Measurements from ENCODE around the gene CALHM6.

CALHM6 gene

DNA sequence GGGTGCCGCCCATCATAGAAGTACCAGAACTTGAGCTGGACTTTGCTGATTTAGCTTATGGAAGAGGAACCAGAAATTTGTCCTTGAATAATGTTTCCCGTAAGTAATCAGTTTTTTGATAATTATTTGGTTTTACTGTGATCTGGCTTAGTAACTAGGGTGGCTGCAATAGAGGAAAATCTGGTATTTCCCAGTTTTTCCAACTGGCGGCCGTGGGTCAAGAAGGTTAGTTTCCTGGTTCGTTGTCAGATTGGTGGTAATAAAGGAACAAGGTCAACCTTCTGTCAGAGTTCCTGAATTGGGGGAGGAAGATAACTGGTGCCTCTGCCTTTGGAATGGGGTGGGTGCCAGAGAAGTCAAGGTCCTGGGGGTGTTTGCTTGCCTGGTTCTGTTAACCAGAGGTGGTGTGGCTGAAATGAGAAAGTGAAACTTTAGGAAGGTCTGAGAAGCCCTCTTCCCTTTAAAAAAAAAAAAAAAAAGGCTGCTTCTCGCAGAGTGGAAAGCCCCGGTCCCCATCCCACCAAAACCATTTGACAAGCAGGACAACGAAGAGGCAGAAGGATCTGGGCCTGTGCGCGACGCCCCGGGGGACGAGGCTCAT is at the start of gene CALHM6:
CALHM6 (plus strand) TSS at position 45 of the 601 bp plus-strand sequence; CDS start at position 600, 555 bp downstream.
- no peak for DNase-seq

GRCh38 chr6:116412270-116412669 is 48.9 kb upstream of the CALHM6 start:
- peak; percentile 48 for DNase-seq

DNA sequence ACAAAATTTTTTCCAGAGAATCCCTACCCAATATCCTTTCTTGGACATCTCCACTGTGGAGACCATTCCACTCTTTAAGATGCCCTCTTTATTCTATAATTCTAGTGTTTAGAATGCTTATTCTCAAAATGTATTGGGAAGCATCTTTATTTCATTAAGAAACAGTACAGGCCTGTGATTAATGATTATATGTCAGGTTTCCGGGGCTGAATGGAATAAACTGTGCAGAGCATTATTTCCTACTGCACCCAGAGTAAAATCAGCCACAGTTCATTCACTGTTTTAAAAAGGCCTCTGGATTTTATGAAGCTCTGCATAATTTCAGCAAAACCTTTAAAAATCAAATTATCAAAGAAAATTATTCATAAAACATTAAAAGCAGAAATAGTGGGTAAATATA is 47.8 kb upstream of the CALHM6 start:
- DNase-seq = no peak

- no peak for DNase-seq
Measured at GRCh38 chr6:116417661-116418060, 43.5 kb upstream of the CALHM6 start.

DNA sequence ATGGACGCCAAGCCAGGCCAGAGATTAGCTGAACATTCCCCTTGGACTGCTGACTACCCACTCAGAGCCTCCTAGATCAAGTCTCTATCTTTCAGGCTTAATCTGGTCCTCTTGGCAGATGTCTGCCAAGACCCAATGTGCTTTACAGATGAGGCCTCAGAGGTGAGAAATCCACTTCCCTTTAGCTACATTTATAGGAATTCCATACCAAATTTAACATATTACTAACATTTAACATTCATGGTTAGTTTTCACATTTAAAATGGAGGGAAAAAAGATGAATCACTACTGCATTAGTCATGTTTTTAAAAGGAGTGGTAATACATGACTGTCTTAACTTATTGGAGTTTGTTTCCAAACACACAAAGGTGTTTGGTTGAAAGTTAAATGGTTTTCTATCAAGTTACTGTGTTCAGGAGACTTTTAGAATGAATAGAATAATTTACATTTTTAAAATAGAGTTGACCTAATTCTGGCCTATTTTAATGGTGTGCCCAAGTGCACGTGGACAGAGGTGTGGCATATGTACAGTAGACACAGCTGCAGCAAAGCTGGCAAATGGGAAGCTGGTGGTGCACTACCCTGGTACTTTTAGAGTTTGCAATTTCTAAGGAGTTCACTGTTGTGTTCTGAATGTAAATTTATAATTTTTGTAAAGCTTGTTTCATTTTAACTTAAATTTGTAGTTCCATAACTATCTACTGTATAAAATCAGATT is 41.9 kb upstream of the CALHM6 start:
- peak; percentile 23 for DNase-seq

- DNase-seq = no peak
Measured at GRCh38 chr6:116420341-116420740, 40.8 kb upstream of the CALHM6 start.

DNA sequence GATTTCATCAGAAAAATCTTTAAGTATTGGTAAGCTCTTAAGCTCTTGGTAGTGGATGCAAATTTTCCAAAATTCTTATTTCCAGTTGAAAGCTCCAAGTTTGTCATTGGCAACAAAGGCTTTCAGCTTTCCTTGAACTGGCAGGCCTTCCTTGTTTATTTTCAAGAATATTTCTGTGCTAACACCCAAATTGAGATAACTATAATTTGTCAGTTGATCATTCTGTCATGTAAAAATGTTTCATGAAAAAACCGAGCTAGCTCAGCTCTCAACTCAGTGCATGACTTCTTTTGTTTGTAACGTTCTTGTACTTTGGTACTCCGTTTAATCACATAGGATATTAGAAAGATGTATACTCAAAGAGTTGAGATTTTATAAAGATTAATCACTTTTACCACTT is 38.9 kb upstream of the CALHM6 start:
- peak; percentile 16 for DNase-seq

DNA sequence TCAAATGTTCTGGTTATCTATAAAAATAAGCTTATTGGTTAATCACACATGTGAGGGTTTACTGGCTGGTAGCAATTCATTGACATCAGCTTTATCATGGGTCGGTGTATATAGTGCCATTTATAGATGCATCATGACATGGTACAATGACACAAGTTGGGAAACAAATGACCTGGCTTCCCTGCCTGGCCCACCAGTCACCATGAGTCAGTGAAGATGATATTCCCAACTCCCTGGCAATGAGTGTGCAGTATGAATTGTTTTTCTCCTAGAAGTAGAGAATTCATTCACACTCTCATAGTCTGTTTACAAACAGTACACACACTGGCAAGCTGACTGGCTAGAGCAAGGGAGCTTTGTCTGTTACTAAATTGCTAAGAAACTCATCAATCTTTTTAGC is 37.2 kb upstream of the CALHM6 start:
- DNase-seq = no peak

- DNase-seq = no peak
Measured at GRCh38 chr6:116426551-116426950, 34.6 kb upstream of the CALHM6 start.

GRCh38 chr6:116429111-116429510 is 32.1 kb upstream of the CALHM6 start:
- DNase-seq = no peak

- no peak for DNase-seq
Measured at GRCh38 chr6:116430860-116431259, 30.3 kb upstream of the CALHM6 start.

DNA sequence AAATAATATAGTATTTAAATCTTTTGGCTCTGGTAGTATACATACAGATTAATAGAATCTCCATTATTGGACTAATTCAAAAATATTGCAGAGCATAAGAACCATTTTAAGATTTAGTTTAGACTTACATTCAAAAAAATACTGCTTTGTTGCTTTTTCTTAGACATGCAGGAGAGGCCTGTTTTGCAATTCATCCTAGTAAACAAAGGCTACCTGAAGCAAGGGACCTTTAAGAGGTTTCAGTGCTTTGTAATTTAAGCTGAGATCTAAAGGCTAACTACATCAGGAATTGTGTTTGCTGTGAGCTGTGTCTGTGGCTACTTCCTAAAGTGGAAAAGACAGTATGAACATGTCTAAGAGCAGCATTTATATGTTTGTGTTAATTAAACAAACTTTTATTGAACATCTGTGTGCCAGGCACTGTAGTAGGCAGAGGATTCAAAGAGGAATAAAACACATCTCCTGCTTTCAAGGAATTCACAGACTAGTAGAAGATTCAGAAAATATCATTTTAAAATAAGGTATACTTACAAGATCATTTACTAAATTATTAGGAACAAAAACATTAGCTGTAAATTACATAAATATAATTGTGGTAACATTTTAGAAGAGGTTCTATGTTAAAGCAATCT is 29.1 kb upstream of the CALHM6 start:
- no peak for DNase-seq

GRCh38 chr6:116433206-116433712 is 27.9 kb upstream of the CALHM6 start:
- DNase-seq = no peak

- no peak for DNase-seq
Measured at GRCh38 chr6:116434056-116434725, 27.0 kb upstream of the CALHM6 start.

- DNase-seq = no peak
Measured at GRCh38 chr6:116436586-116436985, 24.6 kb upstream of the CALHM6 start.

DNA sequence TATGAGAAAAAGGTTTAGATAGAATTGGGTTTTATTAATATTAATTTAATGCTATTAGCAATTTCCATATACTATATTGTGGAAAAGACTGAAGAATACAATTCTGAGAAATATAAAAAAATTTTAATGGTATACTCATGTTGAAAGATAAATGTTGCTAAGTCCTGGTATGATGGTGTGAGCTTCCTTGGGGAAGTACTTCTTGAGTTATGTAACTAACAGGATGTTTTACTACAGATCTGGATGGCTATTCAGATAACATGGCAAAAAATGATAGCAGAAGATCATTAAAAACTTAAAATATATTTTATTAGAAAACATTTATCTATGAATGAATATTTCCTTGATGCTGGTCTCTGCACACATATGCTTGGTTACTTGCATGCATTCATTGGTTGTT is 23.5 kb upstream of the CALHM6 start:
- no peak for DNase-seq

DNA sequence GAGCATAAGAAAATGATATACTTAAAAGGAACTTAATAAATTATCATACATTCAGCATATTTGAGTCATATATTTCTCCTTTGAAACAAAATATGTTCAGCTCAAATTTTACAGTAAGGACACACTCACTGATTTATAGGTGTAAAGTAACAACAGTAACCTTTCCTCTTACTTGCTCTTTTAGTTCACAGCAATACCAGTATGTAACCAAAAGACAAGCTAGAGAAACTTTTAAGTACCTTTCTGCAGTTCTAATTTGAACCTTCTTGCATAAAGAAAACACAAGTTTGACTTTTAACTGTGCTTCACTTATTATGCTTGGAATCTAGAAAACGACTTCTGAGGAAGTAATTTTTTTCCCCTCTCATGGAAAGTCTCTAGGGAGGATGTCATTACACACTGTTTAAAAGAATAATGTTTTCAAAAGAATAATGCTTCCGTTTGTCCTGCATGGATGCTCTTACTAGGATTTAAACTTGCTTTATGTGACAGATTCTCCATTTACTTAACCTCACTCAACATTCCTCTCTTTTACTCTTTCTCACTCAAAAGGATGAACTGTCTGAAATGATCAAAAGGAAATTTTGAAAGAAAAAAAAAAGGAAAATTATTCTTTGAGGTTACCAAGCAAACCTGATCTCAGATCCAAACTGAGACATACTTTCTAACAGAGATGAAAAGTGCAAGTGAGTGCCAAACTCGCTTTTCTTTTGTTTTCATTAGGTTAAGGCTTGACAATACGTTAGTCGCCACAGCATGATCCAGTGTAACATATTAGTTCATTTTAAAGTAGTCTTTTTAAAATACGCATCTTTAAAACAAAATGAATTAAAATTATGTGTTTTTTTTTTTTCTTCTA is 22.4 kb upstream of the CALHM6 start:
- no peak for DNase-seq

GRCh38 chr6:116439522-116440051 is 21.6 kb upstream of the CALHM6 start:
- DNase-seq = no peak

- no peak for DNase-seq
Measured at GRCh38 chr6:116443105-116443504, 18.1 kb upstream of the CALHM6 start.

- peak; percentile 33 for DNase-seq
Measured at GRCh38 chr6:116444092-116444491, 17.1 kb upstream of the CALHM6 start.

DNA sequence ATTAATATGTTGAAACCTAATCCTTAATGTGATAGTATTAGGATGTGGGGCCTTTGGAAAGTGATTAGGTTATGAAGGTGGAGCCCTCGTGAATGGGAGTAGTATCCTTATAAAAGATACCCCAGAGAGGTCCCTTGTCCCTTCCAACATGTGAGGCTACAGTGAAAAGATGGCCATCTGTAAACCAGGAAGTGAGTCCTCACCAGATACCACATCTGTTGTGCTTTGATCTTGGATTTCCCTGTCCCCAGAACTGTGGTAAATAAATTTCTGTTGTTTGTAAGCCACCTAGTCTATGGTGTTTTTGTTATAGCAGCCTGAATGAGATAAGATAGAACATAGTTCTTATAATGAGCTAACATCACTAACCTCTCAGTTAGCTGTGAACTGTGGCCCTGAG is 16.6 kb upstream of the CALHM6 start:
- DNase-seq = no peak

- no peak for DNase-seq
Measured at GRCh38 chr6:116445102-116445501, 16.1 kb upstream of the CALHM6 start.

All from NCI-H226 (cell line).